ENCODE measurements around the gene RAD51AP1. TPM values are rescaled to one million over a fixed set of nuclear protein-coding genes. Genes with fewer than 3 reads are reported as not detected.

The RAD51AP1 gene
- polyA plus RNA-seq, 1 of the 3 experiments (the other 2 are of a cell fraction), result 6.0 TPM

GRCh38 chr12:4530982-4531586, 7.6 kb upstream of the RAD51AP1 start:
- peaks cover 54 to 74% of the 10 kb centered on the region in 2 experiments for H3K36me3 ChIP-seq (replicated peaks in 1 of 2; ENCODE audit: control insufficient read depth in 1 of 2, insufficient read depth in 2 of 2, low read length in 1 of 2)
- H3K27me3 ChIP-seq (ENCODE audit: insufficient read depth), result no peaks in the 10 kb centered on the region
- no peaks in the 10 kb centered on the region for H3K9me2 ChIP-seq
- TF ChIP-seq CTCF (IDR thresholded peaks at IDR 0.05) (no peak), NRF1 (IDR thresholded peaks at IDR 0.05; ENCODE audit: low read depth, low read length) (no peak), RXRA (IDR thresholded peaks at IDR 0.05; ENCODE audit: borderline replicate concordance, low read depth) (no peak)
- H3K79me2 ChIP-seq (ENCODE audit: insufficient read depth), result peaks cover 14% of the 10 kb centered on the region; the same call in 1 of the 2 replicates
- no peak overlapping the region for H3K9ac ChIP-seq
- no peaks in the 10 kb centered on the region for H3K4me1 ChIP-seq (ENCODE audit: control insufficient read depth in 1 of 2, insufficient read depth in 2 of 2, low read depth in 1 of 2, low read length in 1 of 2)
- no peaks in the 10 kb centered on the region for H3K9me3 ChIP-seq
- H3K4me3 ChIP-seq (ENCODE audit: low read depth in 2 of 2, low read length in 1 of 2), result no peak overlapping the region
- H3K4me2 ChIP-seq, result no peak overlapping the region
- H2AFZ ChIP-seq (ENCODE audit: low read depth), result no peak overlapping the region
- 92% methylated on average over 6 of the region's 6 CpGs for WGBS (ENCODE audit: low lambda C conversion rate)
- peaks cover 20% of the 10 kb centered on the region for H3F3A ChIP-seq (replicated peaks; ENCODE audit: insufficient read depth)
- H4K20me1 ChIP-seq (ENCODE audit: insufficient read depth), result no peaks in the 10 kb centered on the region
- no peak overlapping the region for H3K27ac ChIP-seq (ENCODE audit: low read depth in 2 of 2, low read length in 1 of 2)
- CTCF ChIA-PET, result interaction anchor here (0.9 to 1.5 kb wide), 4 partner anchors 148 to 254 kb away, joined by 3 to 5 read pairs (median 4); no protein-coding TSS in a partner anchor
- POLR2A ChIA-PET, result no interaction called here
- no peak for DNase-seq

GRCh38 chr12:4535092-4535491, 3.6 kb upstream of the RAD51AP1 start:
- H3K9me2 ChIP-seq, result no peaks in the 10 kb centered on the region
- H4K20me1 ChIP-seq (ENCODE audit: insufficient read depth), result no peaks in the 10 kb centered on the region
- H3K27me3 ChIP-seq (ENCODE audit: insufficient read depth), result no peaks in the 10 kb centered on the region
- H3K9ac ChIP-seq, result no peak overlapping the region
- no peaks in the 10 kb centered on the region for H3K9me3 ChIP-seq
- H3K79me2 ChIP-seq (ENCODE audit: insufficient read depth), result peaks cover 50% of the 10 kb centered on the region
- no peak overlapping the region for H2AFZ ChIP-seq (ENCODE audit: low read depth)
- DNase-seq, result no peak
- 96% methylated on average over 4 of the region's 4 CpGs for WGBS (ENCODE audit: low lambda C conversion rate)
- no peak overlapping the region for H3K4me2 ChIP-seq
- no peak overlapping the region for H3K27ac ChIP-seq (ENCODE audit: low read depth in 2 of 2, low read length in 1 of 2)
- H3F3A ChIP-seq (replicated peaks; ENCODE audit: insufficient read depth), result no peaks in the 10 kb centered on the region
- POLR2A ChIA-PET, result no interaction called here
- CTCF ChIA-PET, result interaction anchor here (0.7 to 1.4 kb wide), 3 partner anchors 69 to 228 kb away, joined by 3 to 4 read pairs (median 4); no protein-coding TSS in a partner anchor
- peaks cover 6 to 17% of the 10 kb centered on the region in 2 experiments for H3K4me1 ChIP-seq (ENCODE audit: control insufficient read depth in 1 of 2, insufficient read depth in 2 of 2, low read depth in 1 of 2, low read length in 1 of 2)
- peaks cover 37 to 50% of the 10 kb centered on the region in 2 experiments for H3K36me3 ChIP-seq (replicated peaks in 1 of 2; ENCODE audit: control insufficient read depth in 1 of 2, insufficient read depth in 2 of 2, low read length in 1 of 2)
- no peak for TF ChIP-seq FOXM1 (IDR thresholded peaks at IDR 0.05; ENCODE audit: low read depth)
- TF ChIP-seq EZH2phosphoT487 (IDR thresholded peaks at IDR 0.05; ENCODE audit: borderline replicate concordance, low read depth), result no peak
- TF ChIP-seq EP300 (IDR thresholded peaks at IDR 0.05; ENCODE audit: borderline replicate concordance in 1 of 2, low read depth in 1 of 2, low read length in 1 of 2), result no peak
- TF ChIP-seq GATA2 (CRISPR knock-in tag; IDR thresholded peaks at IDR 0.05), result no peak
- no peak overlapping the region for H3K4me3 ChIP-seq (ENCODE audit: low read depth in 2 of 2, low read length in 1 of 2)

DNA sequence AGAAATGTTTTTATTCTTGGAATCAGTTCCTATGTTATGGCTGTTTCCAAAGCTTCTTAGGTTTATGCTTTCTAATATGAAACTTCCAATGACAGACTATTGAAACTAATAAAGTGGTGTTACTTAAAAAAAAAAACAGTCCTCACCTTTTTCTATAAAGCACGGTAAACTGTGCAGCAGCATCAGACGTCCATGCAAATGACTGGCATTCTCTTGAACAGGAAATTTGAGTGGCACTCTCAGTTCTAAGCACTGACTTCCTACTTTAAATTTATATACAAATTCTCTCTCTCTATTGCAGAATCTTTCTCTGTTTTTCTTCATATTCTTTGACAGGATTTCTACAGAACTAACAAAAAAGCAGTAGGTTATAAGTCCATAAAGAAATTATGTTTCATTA, 2.8 kb upstream of the RAD51AP1 start:
- Histone ChIP-seq H3K4me2 (no peak overlapping the region), H3K4me3 (ENCODE audit: low read depth in 2 of 2, low read length in 1 of 2) (no peak overlapping the region), H3K9me3 (no peaks in the 10 kb centered on the region), H3K27me3 (ENCODE audit: insufficient read depth) (no peaks in the 10 kb centered on the region), H3K4me1 (ENCODE audit: control insufficient read depth in 1 of 2, insufficient read depth in 2 of 2, low read depth in 1 of 2, low read length in 1 of 2) (peaks cover 6 to 17% of the 10 kb centered on the region in 2 experiments), H4K20me1 (ENCODE audit: insufficient read depth) (no peaks in the 10 kb centered on the region), H3K36me3 (replicated peaks in 1 of 2; ENCODE audit: control insufficient read depth in 1 of 2, insufficient read depth in 2 of 2, low read length in 1 of 2) (peaks cover 37 to 42% of the 10 kb centered on the region in 2 experiments), H2AFZ (ENCODE audit: low read depth) (no peak overlapping the region), H3K27ac (ENCODE audit: low read depth in 2 of 2, low read length in 1 of 2) (no peak overlapping the region), H3F3A (replicated peaks; ENCODE audit: insufficient read depth) (no peaks in the 10 kb centered on the region), H3K9me2 (no peaks in the 10 kb centered on the region), H3K79me2 (ENCODE audit: insufficient read depth) (peaks cover 57% of the 10 kb centered on the region), H3K9ac (no peak overlapping the region)
- 52% methylated on average over 2 of the region's 2 CpGs for WGBS (ENCODE audit: low lambda C conversion rate)
- DNase-seq, result no peak
- ChIA-PET POLR2A (no interaction called here), CTCF (interaction anchor here (0.9 kb wide), 1 partner anchor 68 kb away, joined by 4 read pairs; no protein-coding TSS in a partner anchor)
- TF ChIP-seq TEAD4 (IDR thresholded peaks at IDR 0.05; ENCODE audit: borderline replicate concordance, insufficient read depth), result no peak
- no peak for TF ChIP-seq REST (IDR thresholded peaks at IDR 0.05; ENCODE audit: low read depth, low read length)

Measured in SK-N-SH (cell line).